Measurements from ENCODE around the gene NRN1L.
"Not testable (repeated sequence)": the region's sequence is repeated elsewhere in the genome, so short reads cannot be mapped to it uniquely, and the experiment has no call there.

Gene NRN1L

DNA sequence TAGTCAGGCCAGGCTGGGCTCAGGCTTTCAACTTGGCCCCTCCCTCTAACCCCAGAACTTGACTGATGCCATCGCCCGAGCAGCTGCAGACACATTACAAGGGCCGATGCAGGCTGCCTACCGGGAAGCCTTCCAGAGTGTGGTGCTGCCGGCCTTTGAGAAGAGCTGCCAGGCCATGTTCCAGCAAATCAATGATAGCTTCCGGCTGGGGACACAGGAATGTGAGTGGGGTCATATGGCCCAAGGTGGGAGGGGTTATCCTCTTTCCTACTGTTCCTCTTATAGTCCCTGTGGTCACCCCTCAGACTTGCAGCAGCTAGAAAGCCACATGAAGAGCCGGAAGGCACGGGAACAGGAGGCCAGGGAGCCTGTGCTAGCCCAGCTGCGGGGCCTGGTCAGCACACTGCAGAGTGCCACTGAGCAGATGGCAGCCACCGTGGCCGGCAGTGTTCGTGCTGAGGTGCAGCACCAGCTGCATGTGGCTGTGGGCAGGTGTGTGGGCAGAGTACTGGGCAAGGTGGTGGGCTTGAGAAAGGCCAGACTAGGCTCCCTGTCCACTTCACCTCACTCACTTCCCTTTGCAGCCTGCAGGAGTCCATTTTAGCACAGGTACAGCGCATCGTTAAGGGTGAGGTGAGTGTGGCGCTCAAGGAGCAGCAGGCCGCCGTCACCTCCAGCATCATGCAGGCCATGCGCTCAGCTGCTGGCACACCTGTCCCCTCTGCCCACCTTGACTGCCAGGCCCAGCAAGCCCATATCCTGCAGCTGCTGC, 2.1 kb upstream of the NRN1L start:
- no peak for DNase-seq (ENCODE audit: low spot score)

DNA sequence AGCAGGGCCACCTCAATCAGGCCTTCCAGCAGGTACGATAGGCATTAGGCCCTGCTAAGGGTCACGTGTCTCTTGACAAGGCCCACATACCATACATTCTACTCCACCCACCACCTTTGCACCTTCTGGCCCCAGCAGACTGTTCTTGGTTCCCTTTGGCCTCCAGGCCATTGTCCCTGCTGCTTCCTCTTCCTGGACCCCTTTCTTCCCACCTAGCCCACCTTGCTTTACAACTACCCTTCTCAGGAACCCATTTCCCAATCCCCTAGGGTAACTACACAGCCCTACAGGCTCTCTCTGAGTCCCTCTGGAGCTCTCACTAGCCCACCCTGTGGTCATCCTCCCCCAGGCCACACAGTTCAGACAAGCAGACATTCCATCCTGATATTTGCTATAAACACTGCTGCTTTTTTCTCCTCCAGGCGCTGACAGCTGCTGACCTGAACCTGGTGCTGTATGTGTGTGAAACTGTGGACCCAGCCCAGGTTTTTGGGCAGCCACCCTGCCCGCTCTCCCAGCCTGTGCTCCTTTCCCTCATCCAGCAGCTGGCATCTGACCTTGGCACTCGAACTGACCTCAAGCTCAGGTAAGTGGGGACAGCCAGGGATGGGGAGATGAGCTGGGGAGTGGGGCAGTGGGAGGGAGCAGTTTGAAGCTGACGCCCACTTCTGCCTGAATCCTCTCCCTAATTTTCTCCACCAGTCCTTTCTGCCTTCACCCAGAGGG, 1.4 kb upstream of the NRN1L start:
- DNase-seq (ENCODE audit: low spot score), result no peak

DNA sequence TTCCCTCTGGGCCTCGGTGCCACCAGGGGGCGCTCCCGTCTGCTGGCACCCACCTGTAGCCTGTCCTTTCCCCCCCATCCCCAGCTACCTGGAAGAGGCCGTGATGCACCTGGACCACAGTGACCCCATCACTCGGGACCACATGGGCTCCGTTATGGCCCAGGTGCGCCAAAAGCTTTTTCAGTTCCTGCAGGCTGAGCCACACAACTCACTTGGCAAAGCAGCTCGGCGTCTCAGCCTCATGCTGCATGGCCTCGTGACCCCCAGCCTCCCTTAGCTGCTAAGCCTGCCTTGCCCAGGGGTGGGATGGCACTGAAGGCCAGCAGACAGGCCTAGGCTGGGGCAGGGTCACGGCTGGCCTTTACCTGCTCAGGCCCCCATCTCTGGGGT, 818 bp upstream of the NRN1L start:
- DNase-seq (ENCODE audit: low spot score), result no peak

DNA sequence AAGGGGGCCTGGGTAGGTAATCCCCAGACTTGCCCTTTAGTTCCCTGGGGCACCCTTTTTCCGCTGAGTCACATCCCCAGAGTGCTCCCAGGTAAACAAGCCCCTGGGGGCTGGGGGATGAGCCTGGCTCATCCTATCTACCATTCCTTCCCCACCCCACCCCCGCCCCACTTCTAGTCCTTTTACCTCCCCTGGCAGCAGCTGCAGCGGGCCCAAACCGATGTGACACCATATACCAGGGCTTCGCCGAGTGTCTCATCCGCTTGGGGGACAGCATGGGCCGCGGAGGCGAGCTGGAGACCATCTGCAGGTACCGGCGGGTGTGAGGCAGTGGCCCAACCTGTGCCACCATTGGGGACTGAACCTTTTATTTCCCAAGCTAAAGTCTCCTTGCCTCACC, 860 bp downstream of the NRN1L start:
- no peak for DNase-seq (ENCODE audit: low spot score)

DNA sequence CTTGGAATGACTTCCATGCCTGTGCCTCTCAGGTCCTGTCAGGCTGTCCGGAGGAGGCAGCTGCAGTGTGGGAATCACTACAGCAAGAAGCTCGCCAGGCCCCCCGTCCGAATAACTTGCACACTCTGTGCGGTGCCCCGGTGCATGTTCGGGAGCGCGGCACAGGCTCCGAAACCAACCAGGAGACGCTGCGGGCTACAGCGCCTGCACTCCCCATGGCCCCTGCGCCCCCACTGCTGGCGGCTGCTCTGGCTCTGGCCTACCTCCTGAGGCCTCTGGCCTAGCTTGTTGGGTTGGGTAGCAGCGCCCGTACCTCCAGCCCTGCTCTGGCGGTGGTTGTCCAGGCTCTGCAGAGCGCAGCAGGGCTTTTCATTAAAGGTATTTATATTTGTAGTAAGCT, 1.3 kb downstream of the NRN1L start:
- no peak for DNase-seq (ENCODE audit: low spot score)

DNA sequence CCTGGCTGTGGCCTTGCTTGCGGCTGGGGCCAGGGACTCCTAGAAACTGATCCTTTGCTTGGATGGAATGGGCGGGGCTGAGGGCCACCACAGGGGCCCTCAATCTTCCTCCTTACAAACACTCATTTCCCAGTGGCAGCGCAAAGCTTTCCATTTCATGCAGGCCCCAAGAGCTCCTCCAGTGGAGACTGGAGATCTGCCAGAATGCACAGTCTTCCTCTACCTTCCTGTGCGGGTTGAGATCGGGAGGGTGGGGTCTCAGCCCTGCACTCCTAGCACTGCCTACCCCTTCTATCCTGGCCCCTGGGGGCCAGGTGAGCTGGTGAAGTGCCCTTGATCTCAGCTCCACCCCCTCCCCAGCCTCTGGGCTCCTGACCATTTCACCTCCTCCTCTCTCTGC, 1.7 kb downstream of the NRN1L start:
- no peak for DNase-seq (ENCODE audit: low spot score)

DNA sequence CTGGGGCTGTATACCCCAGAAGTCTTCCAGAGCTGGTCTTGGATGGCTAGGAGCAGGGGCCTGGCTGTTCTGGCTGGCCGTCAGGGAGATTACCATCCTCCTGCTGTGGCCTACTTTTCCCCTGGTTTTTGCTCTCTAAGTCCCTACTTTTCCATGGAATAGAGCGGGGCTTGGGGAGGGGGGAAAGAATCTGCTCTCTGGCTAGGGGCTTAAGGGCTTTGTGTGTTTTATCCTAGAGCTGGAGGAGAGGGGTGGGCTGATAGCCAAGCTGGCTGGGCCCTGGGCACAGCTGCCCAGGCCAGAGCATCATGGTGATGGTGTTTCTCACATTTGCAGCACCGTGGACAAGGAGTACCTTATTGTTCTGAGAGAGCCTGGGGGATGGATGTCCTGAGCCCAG, 3.6 kb downstream of the NRN1L start:
- no peak for DNase-seq (ENCODE audit: low spot score)

DNA sequence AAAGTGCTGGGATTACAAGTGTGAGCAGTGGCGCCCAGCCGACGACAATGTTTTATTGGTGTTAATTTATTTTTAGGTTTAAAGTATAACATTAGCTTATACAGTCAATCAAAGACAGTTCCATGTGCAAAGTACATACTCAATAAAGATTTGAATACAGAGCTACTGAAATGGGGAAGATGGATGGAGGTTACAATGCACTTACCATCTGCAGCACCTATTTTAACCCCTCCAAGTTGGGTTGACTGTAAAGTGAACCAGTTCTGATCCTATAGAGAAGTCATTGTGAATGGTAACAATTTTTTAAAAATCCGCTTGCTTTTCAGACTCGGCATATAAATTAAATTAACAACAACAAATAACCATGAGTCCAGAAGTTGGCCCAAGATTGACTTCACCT, 7.7 kb downstream of the NRN1L start:
- no peak for DNase-seq (ENCODE audit: low spot score)

DNA sequence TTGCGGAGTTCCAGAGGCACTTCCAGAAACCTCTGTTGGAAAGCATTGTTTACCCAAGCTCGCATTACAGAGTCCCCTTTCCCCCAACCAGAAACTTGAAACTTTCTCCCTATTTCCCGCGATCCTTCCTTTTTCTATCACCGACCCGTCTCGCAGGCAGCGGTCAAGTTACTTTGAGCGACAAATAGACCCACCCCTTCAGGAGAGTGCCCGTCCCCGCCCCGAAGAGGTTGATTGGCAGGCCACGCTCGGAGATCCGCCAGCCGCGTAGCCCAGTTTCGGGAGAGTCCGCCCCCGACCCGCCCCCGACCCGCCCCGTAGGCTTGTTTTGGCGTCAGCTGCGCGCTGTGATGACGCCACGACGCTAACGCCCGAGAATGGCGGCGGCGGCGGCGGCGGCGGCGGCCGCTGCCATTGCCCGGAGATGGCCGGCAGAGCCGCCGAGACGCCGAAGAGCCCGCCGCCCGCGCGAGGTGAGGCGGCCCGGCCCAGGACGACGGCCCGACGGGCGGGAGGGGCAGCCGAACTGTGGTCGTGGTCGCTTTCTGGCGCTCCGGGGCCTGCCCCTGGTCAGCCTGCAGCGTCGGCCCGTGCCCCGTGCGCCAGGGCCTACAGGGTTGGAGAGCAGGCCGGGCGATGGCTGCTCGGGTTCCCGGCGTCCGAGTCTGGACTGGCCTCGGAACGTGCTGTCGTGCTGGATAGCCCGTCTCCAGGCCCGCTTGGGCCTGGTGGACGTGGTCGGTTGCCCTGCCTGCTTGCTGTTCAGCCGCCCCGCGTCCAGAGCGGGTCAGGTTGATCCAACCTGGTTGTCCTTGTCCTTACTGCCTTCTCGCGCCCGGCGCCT, 8.4 kb downstream of the NRN1L start, which contains the start of gene PSKH1:
Gene PSKH1 (plus strand): TSS at position 356 of the 844 bp plus-strand sequence. CDS start 15,496 bp downstream, outside the sequence.
- DNase-seq (ENCODE audit: low spot score), result peak; percentile 87

DNA sequence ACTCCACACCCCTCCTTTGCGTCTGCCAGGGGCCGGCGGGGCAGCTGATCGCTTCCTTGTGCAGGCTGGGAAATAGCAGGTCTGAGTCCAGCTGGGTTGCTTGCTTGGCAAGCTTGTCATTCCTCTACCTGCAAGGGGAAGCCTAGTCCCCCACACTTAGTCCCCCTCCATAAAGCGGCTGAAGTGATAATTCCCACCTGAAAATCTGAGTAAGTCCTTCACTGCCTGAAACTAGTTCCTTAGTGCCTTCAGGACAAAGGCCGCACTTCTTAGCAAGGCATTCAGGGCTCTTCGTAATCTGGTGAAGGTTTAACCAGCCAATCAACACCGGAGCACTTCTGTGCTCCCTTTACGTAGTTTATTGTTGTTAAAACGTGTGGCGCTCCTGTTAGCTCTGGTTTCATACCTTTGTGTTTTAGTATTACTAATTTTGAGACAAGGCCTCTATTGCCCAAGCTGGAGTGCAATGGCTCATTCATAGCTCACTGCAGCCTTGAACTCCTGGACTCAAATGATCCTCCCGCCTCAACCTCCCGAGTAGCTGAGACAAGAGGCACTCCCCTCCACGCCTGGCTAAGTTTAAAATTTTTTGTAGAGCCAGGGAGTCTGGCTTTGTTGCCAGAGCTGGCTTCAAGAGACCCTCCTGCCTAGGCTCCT, 9.2 kb downstream of the NRN1L start:
- DNase-seq (ENCODE audit: low spot score), result no peak

DNA sequence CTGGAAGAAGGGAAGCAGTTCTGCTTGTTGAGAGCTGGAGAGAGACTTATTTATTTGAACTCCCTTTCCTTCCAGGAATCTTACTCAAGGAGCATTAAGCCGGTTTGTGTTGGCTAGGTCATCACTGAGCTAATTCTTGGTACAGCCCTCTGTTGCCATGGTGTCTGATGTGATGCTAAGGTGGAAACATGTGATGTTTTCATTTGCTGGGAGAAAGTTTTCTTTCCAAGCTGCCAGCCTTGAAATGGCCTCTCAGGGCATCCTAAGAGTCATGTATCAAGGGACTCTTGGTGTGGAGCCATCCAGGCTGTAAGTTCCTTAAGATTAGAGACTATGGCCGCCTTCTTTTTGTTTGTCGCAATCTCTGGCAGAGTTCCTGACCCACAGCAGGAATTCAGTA, 12.5 kb downstream of the NRN1L start:
- DNase-seq (ENCODE audit: low spot score), result no peak

DNA sequence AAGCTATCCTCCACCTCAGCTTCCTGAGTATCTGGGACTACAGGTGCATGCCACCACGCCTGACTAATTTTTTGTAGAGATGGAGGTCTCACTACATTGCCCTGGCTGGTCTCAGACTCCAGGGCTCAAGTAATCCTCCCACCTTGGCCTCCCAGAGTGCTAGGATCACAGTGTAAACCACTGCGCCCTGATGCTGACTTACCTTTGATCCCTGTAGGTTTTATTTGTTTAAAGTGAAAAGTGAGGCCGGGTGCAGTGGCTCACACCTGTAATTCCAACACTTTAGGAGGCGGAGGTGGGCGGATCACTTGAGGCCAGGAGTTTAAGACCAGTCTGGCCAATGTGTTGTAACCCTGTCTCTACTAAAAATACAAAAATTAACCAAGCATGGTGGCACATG, 17.0 kb downstream of the NRN1L start:
- DNase-seq (ENCODE audit: low spot score), result no peak

DNA sequence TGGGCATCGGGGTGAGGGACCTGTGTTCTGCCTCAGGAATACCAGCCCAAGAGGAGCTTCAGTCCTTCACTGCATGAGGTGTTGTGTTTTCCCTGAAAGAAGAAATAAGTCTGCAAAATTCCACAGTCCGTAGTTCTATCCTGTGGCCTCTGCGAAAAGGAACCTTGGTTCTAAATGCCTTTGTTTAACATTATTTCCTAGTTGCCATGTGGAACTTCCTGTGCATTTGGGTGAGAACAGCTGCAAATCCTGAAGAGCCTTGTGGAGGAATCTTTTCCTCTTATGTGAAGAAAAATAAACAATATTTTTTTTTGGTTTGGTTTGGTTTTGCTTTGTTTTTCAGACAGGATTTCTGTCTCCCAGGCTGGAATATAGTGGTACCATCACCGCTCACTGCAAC, 18.1 kb downstream of the NRN1L start:
- no peak for DNase-seq (ENCODE audit: low spot score)

DNA sequence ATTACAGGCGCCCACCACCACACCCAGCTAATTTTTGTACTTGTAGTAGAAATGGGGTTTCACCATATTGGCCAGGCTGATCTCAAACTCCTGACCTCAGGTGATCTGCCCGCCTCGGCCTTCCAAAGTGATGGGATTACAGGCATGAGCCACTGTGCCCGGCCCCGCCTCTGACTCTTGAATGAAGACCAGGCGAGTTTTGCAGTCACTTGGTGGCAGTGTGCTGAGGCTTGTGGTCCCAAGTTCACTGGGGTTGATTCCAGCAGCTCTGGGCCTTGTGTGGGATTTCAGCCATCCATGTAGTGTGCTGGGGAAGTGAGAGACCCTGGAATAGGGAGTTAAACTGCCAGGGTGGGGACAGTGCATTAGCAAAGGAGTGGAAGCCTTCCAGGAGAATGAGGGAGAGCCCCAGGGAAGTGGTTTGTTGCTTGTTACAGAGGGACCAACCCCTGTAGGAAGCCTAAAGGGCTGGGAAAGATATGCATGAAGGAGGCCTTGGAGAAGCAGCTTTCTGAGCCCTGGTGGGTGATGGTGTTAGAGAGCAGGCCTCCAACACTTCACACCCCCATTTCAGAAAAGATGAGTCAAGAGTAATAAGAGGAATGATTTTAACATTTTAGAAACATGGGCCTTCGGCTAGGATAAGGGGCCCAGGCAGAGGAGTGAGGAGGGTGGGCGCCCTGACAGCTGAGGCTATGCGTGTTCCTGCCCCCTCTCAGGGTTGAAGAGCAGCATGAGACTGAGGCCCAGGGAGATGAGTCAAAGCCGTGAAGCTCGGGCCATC, 22.9 kb downstream of the NRN1L start:
- DNase-seq (ENCODE audit: low spot score), result no peak

DNA sequence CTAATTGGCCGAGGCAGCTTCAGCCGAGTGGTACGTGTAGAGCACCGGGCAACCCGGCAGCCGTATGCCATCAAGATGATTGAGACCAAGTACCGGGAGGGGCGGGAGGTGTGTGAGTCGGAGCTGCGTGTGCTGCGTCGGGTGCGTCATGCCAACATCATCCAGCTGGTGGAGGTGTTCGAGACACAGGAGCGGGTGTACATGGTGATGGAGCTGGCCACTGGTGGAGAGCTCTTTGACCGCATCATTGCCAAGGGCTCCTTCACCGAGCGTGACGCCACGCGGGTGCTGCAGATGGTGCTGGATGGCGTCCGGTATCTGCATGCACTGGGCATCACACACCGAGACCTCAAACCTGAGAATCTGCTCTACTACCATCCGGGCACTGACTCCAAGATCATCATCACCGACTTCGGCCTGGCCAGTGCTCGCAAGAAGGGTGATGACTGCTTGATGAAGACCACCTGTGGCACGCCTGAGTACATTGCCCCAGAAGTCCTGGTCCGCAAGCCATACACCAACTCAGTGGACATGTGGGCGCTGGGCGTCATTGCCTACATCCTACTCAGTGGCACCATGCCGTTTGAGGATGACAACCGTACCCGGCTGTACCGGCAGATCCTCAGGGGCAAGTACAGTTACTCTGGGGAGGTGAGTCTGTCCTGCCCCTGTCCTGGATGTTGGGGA, 24.5 kb downstream of the NRN1L start:
- DNase-seq (ENCODE audit: low spot score), result no peak

DNA sequence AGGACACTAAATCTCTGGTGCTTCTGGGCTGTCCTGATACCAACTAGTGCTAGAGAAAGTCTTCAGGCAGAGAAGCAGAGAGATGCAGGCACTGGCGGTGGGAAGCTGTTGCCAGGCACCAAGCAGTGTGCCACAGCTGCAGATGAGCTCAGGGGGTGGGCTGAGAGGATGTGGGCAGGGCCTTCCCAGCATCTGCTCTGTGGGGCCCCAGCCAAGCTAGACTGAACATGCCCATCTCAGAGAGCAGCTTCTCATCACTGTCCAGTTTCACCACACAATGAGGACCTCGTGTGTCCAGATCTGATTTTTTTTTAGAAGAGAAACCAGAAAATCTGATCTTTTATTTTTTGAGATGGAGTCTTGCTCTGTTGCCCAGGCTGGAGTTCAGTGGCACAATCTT, 25.5 kb downstream of the NRN1L start:
- no peak for DNase-seq (ENCODE audit: low spot score)

DNA sequence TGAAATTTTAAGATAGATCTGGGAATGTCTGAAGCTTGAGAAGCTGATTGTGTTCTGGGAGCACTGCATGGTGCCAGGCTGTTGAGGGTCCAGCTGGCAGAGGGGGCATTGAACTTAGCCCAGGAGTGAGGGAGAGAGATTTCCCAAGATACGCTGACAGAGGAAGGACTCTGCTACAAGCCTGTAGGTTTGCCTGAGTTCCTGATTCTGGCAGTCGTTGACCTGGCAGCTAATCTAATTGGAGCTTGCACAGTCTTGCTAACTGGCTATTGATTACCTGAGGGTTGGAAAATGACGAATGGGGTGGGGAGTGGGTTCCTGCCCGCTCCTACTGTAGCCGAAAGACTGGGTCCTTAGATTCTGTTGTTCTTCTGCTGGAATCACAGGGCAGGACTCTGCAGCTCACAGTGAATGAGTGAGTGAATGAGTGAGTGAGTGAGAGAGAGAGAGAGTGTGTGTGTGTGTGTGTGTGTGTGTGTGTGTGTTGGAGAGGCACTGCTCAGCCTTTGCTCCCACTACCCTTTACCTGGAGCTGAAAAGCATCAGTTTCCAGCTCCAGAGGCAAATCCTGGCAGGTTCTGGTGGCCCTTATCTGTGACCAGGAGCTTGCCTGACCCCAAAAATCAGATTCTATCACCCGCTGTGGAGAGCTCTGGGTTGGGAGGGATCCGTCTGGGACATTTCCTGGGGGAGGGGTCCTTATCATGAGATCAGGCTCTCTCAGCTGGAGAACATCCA, 30.2 kb downstream of the NRN1L start:
- DNase-seq (ENCODE audit: low spot score), result no peak

DNA sequence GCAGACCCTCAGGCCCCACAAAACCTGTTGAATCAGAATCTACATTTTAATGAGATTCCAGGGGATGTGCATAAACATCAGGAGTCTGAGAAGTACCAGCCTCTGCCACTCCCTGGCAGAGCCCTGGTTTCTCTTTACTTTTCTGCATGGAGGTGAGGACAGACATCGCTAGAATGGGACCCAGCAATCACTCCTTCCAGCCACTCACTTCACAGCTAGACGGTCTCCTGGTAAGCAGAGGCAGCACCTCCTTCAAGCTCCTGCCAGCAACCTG, 30.7 kb downstream of the NRN1L start:
- DNase-seq (ENCODE audit: low spot score), result not testable (repeated sequence)

DNA sequence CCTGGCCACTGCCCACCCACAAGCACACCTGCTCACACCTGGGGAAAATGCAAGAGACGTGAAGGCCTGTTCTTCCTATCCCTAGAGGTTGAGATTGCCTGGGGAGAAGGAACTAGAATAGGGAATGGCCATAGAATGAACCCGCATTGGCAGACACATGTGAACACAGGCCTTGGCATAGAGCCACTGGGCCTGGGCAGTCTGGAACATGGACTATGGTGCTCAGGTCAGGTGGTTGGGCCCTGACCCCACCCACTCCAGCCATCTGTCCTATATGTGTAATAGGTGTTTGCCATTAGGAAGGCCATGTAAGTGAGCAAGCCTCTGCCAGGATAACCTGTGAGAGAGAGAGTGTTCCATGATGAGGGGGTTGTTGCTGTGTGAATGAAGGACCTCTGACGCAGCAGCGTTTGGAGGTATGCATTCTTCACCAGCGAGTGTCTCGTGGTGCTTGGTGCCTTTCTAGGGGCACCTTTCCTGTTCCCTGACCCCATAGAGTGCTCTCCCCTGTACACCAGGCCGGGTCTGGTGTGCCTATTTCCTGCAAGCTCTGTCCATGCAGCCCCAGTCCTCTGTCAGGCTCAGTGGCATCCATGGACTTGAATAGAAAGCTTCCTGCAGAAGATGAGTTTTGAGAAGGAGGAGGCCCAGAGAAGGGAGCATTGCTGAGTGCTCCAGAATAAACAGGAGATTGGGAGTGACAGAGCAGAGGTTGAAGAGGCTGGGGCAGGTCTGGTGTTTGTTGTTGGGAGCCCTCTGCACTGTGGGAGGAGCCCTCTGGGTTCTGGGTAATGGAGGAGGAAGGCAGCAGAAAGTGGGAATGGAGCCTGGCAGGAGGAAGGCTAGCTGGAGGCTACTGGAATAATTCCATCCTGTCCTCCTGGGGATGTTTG, 31.4 kb downstream of the NRN1L start:
- DNase-seq (ENCODE audit: low spot score), result no peak
